ENCODE results near the gene NBEAL2.
A peak's percentile ranks its signal among the peaks of the same experiment; 100 is the strongest.

The NBEAL2 gene

GRCh38 chr3:46978985-46979944 lies at the start of gene NBEAL2:
TSS of gene NBEAL2 (plus strand) at chr3:46979666. CDS start at chr3:46979862, 196 bp downstream.
- peak; percentile 82 for DNase-seq (ENCODE audit: insufficient read length, low spot score)
- peak; percentile 58 for FAIRE-seq

GRCh38 chr3:46930166-46930944 lies 49.1 kb upstream of the NBEAL2 start:
- DNase-seq (ENCODE audit: insufficient read length, low spot score) (no peak), FAIRE-seq (no peak)

GRCh38 chr3:46930945-46931403 lies 48.5 kb upstream of the NBEAL2 start:
- no peak for DNase-seq (ENCODE audit: insufficient read length, low spot score)
- no peak for FAIRE-seq

GRCh38 chr3:46931631-46932331 lies 47.7 kb upstream of the NBEAL2 start:
- no peak for DNase-seq (ENCODE audit: insufficient read length, low spot score)
- FAIRE-seq, result no peak

GRCh38 chr3:46932455-46933225 lies 46.8 kb upstream of the NBEAL2 start:
- DNase-seq (ENCODE audit: insufficient read length, low spot score) (no peak), FAIRE-seq (no peak)

- DNase-seq (ENCODE audit: insufficient read length, low spot score) (no peak), FAIRE-seq (no peak)
These were observed 46.2 kb upstream of the NBEAL2 start for GRCh38 chr3:46933261-46933660.

GRCh38 chr3:46934072-46934471 lies 45.4 kb upstream of the NBEAL2 start:
- DNase-seq (ENCODE audit: insufficient read length, low spot score), result no peak
- FAIRE-seq, result no peak

GRCh38 chr3:46934498-46935167 lies 44.8 kb upstream of the NBEAL2 start:
- FAIRE-seq (no peak), DNase-seq (ENCODE audit: insufficient read length, low spot score) (no peak)

- DNase-seq (ENCODE audit: insufficient read length, low spot score) (peak; percentile 97), FAIRE-seq (peak; percentile 75)
These were observed 44.2 kb upstream of the NBEAL2 start for GRCh38 chr3:46935168-46935858.

- DNase-seq (ENCODE audit: insufficient read length, low spot score) (no peak), FAIRE-seq (no peak)
These were observed 43.4 kb upstream of the NBEAL2 start for GRCh38 chr3:46935989-46936558.

GRCh38 chr3:46936733-46937250 lies 42.7 kb upstream of the NBEAL2 start:
- FAIRE-seq (no peak), DNase-seq (ENCODE audit: insufficient read length, low spot score) (no peak)

GRCh38 chr3:46938118-46938517 lies 41.3 kb upstream of the NBEAL2 start:
- DNase-seq (ENCODE audit: insufficient read length, low spot score) (no peak), FAIRE-seq (no peak)

GRCh38 chr3:46939578-46940445 lies 39.7 kb upstream of the NBEAL2 start:
- FAIRE-seq, result no peak
- DNase-seq (ENCODE audit: insufficient read length, low spot score), result no peak

GRCh38 chr3:46942076-46942475 lies 37.4 kb upstream of the NBEAL2 start:
- FAIRE-seq, result no peak
- no peak for DNase-seq (ENCODE audit: insufficient read length, low spot score)

GRCh38 chr3:46942481-46943236 lies 36.8 kb upstream of the NBEAL2 start:
- no peak for DNase-seq (ENCODE audit: insufficient read length, low spot score)
- no peak for FAIRE-seq

GRCh38 chr3:46943237-46944187 lies 36.0 kb upstream of the NBEAL2 start:
- FAIRE-seq (no peak), DNase-seq (ENCODE audit: insufficient read length, low spot score) (no peak)
